IMR-90 (cell line): ENCODE results near the gene ABO. TPM values are rescaled to one million over a fixed set of nuclear protein-coding genes. Genes with fewer than 3 reads are reported as not detected.

ENCODE experiments used
- ATAC-seq: fragments of 200-7000 bp; cut with Tn5 transposase; 2 replicates; pipeline ENCODE4 v1.9.1; 2020; ENCODE audit warnings: low read depth, mild to moderate bottlenecking, moderate library complexity
- BruUV-seq: library from RNA; stranded (reverse); fragments of 400-500 nt; replicated peaks from 2 replicates; lab custom pipeline; 2021; lab: Mats Ljungman, UMichigan
- CTCF ChIA-PET: fragments of 300-600 bp; formaldehyde crosslinking; extraction: SDS; loops from one replicate; lab custom pipeline; 2021; ENCODE audit warnings: antibody characterized with exemption; lab: Yijun Ruan, JAX
- POLR2A ChIA-PET: fragments of 300-600 bp; sonication (Branson Sonifier 250); formaldehyde crosslinking; loops from one replicate; lab custom pipeline; 2022; ENCODE audit warnings: antibody characterized with exemption; ENCODE audit not compliant: unreplicated experiment; lab: Charles Lee
- DNase-seq: peaks from one replicate; pipeline ENCODE4 v3.0.0; 2013
- H2AFZ ChIP-seq: replicated peaks from 2 replicates; pipeline ENCODE3; 2013; ENCODE audit warnings: low read length, mild to moderate bottlenecking; ENCODE audit not compliant: poor library complexity
- H2AK5ac ChIP-seq: 2 replicates; pipeline ENCODE4 v1.6.1; 2013; ENCODE audit warnings: low read depth, low read length, inconsistent platforms
- H2AK9ac ChIP-seq: replicated peaks from 2 replicates; pipeline ENCODE3; 2013; ENCODE audit warnings: mild to moderate bottlenecking, low read depth, low read length, moderate library complexity; ENCODE audit not compliant: poor library complexity
- H2BK120ac ChIP-seq: 2 replicates; pipeline ENCODE4 v1.6.1; 2013; ENCODE audit warnings: low read depth, low read length, inconsistent platforms
- H2BK15ac ChIP-seq: 3 replicates; pipeline ENCODE4 v1.6.1; 2013; ENCODE audit warnings: low read depth, low read length, inconsistent platforms
- H2BK20ac ChIP-seq: 2 replicates; pipeline ENCODE4 v1.6.1; 2013; ENCODE audit warnings: low read depth, mild to moderate bottlenecking, inconsistent platforms, low read length, moderate library complexity
- H2BK5ac ChIP-seq: 2 replicates; pipeline ENCODE4 v1.6.1; 2013; ENCODE audit warnings: mild to moderate bottlenecking, low read depth, low read length, inconsistent platforms; ENCODE audit not compliant: poor library complexity, severe bottlenecking
- H3K14ac ChIP-seq: replicated peaks from 2 replicates; pipeline ENCODE4 v1.6.1; 2013; ENCODE audit warnings: low read depth, low read length, inconsistent platforms
- H3K18ac ChIP-seq: 2 replicates; pipeline ENCODE4 v1.6.1; 2013; ENCODE audit warnings: low read depth, low read length, control low read depth
- H3K23ac ChIP-seq: 2 replicates; pipeline ENCODE4 v1.6.1; 2013; ENCODE audit warnings: low read depth, low read length, inconsistent platforms
- H3K27ac ChIP-seq: 2 replicates; pipeline ENCODE4 v1.5.1; 2013; ENCODE audit warnings: mild to moderate bottlenecking, control low read depth, low read length; ENCODE audit not compliant: insufficient read depth
- H3K27me3 ChIP-seq: 2 replicates; pipeline ENCODE4 v1.6.1; 2013; ENCODE audit warnings: low read length; ENCODE audit not compliant: control insufficient read depth, insufficient read depth
- H3K36me3 ChIP-seq: 2 replicates; pipeline ENCODE4 v1.6.1; 2013; ENCODE audit warnings: low read length, mixed read lengths; ENCODE audit not compliant: control insufficient read depth, insufficient read depth
- H3K4ac ChIP-seq: 2 replicates; pipeline ENCODE4 v1.6.1; 2013; ENCODE audit warnings: low read depth, low read length, inconsistent platforms
- H3K4me1 ChIP-seq: 2 replicates; pipeline ENCODE4 v1.6.1; 2013; ENCODE audit warnings: low read length, mixed read lengths; ENCODE audit not compliant: control insufficient read depth, insufficient read depth
- H3K4me2 ChIP-seq: 2 replicates; pipeline ENCODE4 v1.6.1; 2013; ENCODE audit warnings: low read depth, mild to moderate bottlenecking, control low read depth, low read length, moderate library complexity
- H3K4me3 ChIP-seq: 2 replicates; pipeline ENCODE4 v1.5.1; 2013; ENCODE audit warnings: low read depth, mild to moderate bottlenecking, control low read depth, low read length, moderate library complexity; ENCODE audit not compliant: insufficient read depth
- H3K56ac ChIP-seq: 2 replicates; pipeline ENCODE4 v1.6.1; 2013; ENCODE audit warnings: low read length, inconsistent platforms; ENCODE audit not compliant: insufficient read depth; ENCODE audit errors: extremely low read depth
- H3K79me1 ChIP-seq, 2 experiments: 2 replicates each; pipeline ENCODE4 v1.6.1; 2013; ENCODE audit warnings: low read length in 2 of 2, inconsistent platforms in 1 of 2, low read depth in 1 of 2
- H3K9ac ChIP-seq: 2 replicates; pipeline ENCODE4 v1.6.1; 2013; ENCODE audit warnings: low read depth, low read length, control low read depth
- H3K9me1 ChIP-seq: 2 replicates; pipeline ENCODE4 v1.6.1; 2013; ENCODE audit warnings: low read length, inconsistent platforms; ENCODE audit not compliant: insufficient read depth
- H3K9me3 ChIP-seq: 2 replicates; pipeline ENCODE4 v1.6.1; 2013; ENCODE audit warnings: low read length; ENCODE audit not compliant: control insufficient read depth, insufficient read depth
- H4K20me1 ChIP-seq: 2 replicates; pipeline ENCODE4 v1.6.1; 2013; ENCODE audit warnings: low read length, inconsistent platforms; ENCODE audit not compliant: insufficient read depth
- H4K5ac ChIP-seq: 2 replicates; pipeline ENCODE4 v1.6.1; 2013; ENCODE audit warnings: mild to moderate bottlenecking, low read depth, low read length, control low read depth
- H4K8ac ChIP-seq, 2 experiments: 2 replicates each; pipeline ENCODE4 v1.6.1; 2013; ENCODE audit warnings: low read depth in 2 of 2, low read length in 2 of 2, control low read depth in 1 of 2, inconsistent platforms in 1 of 2
- H4K91ac ChIP-seq: 2 replicates; pipeline ENCODE4 v1.6.1; 2013; ENCODE audit warnings: low read depth, low read length, inconsistent platforms; ENCODE audit not compliant: insufficient read depth
- BHLHE40 ChIP-seq: fragments of 150-350 bp; IDR thresholded peaks from 2 replicates; pipeline ENCODE4 v1.6.1; 2016; ENCODE audit warnings: mild to moderate bottlenecking, low read depth, low read length
- CTCF ChIP-seq: conservative IDR thresholded peaks from 2 replicates; pipeline ENCODE4 v1.5.1; 2012; ENCODE audit warnings: mild to moderate bottlenecking, low read depth, low read length, improper control_type of control experiment
- ELK1 ChIP-seq: fragments of 150-350 bp; IDR thresholded peaks from 2 replicates; pipeline ENCODE4 v1.6.1; 2016; ENCODE audit warnings: low read depth, mild to moderate bottlenecking, low read length, moderate library complexity, borderline replicate concordance
- FOS ChIP-seq: fragments of 150-350 bp; IDR thresholded peaks from 2 replicates; pipeline ENCODE4 v1.6.1; 2016; ENCODE audit warnings: low read depth, low read length
- MAFK ChIP-seq: IDR thresholded peaks from 2 replicates; pipeline ENCODE4 v1.6.1; 2012; ENCODE audit warnings: low read depth, low read length, improper control_type of control experiment
- MAZ ChIP-seq: IDR thresholded peaks from 2 replicates; pipeline ENCODE4 v1.6.1; 2012; ENCODE audit warnings: low read depth, mild to moderate bottlenecking, low read length, improper control_type of control experiment, moderate library complexity, borderline replicate concordance
- MXI1 ChIP-seq: IDR thresholded peaks from 2 replicates; pipeline ENCODE4 v1.6.1; 2012; ENCODE audit warnings: low read depth, mild to moderate bottlenecking, low read length, moderate library complexity, borderline replicate concordance
- POLR2A ChIP-seq: IDR thresholded peaks from 2 replicates; pipeline ENCODE4 v1.6.1; 2012; ENCODE audit warnings: mild to moderate bottlenecking, low read depth, low read length
- RAD21 ChIP-seq: IDR thresholded peaks from 2 replicates; pipeline ENCODE4 v1.6.1; 2012; ENCODE audit warnings: low read length, improper control_type of control experiment
- RCOR1 ChIP-seq: IDR thresholded peaks from 2 replicates; pipeline ENCODE4 v1.6.1; 2012; ENCODE audit warnings: mild to moderate bottlenecking, low read length, improper control_type of control experiment; ENCODE audit not compliant: insufficient replicate concordance
- RFX5 ChIP-seq: IDR thresholded peaks from 2 replicates; pipeline ENCODE4 v1.8.0; 2012; ENCODE audit warnings: low read depth, mild to moderate bottlenecking, low read length, moderate library complexity
- WGBS, 2 experiments: methylation state at CpG; one replicate each; pipeline versions ENCODE4 v1.1.5 to v1.1.7; 2013; ENCODE audit warnings: missing lambda C conversion rate in 2 of 2; ENCODE audit not compliant: insufficient read length in 1 of 2; ENCODE audit errors: extremely low coverage in 2 of 2; 5-methylcytosine and 5-hydroxymethylcytosine counted together
- dilution Hi-C: fragments of 300-500 bp; cut with HindIII; formaldehyde crosslinking; loops from one replicate; pipeline ENCODE4 v1.14.3; 2018; ENCODE audit warnings: low sequenced_read_pairs; ENCODE audit not compliant: unreplicated experiment
- in situ Hi-C: fragments of 300-500 bp; cut with MboI; formaldehyde crosslinking; loops from 3 replicates; pipeline ENCODE4 v1.14.3; 2019; ENCODE audit warnings: low sequenced_read_pairs, inconsistent platforms, mixed read lengths
- intact Hi-C: fragments of 100-400 bp; cut with micrococcal nuclease; formaldehyde crosslinking; loops from 2 replicates; pipeline ENCODE4 v1.10.0; 2022
- polyA plus RNA-seq, 3 experiments: library from polyadenylated mRNA; depleted of rRNA; stranded (reverse); fragments of >200 nt; gene quantifications; 2 replicates each; pipeline ENCODE4 v1.2.3, GENCODE V29; 2012; ENCODE audit warnings: low replicate concordance in 1 of 3
- total RNA-seq: library from RNA; depleted of rRNA; stranded (reverse); fragments of >200 nt; gene quantifications from 2 replicates; pipeline ENCODE4 v1.2.3, GENCODE V29; 2012

ABO gene
- total and polyA plus RNA-seq, 2 of the 4 experiments (the other 2 are of a cell fraction) = not detected

GRCh38 chr9:133226219-133227171 lies 48.5 kb downstream of the ABO start (continued):
- TF ChIP-seq MXI1 = no peak

GRCh38 chr9:133225171-133226011 lies 49.6 kb downstream of the ABO start:
- intact Hi-C loops (no loop called here), in situ Hi-C loops (no loop called here), dilution Hi-C loops (no loop called here)
- DNase-seq = no peak
- Histone ChIP-seq H3K4me3 (no peak overlapping the region), H3K4me2 (no peak overlapping the region), H3K14ac (no peak overlapping the region), H3K79me1 (no peaks in the 10 kb centered on the region), H2AK5ac (no peak overlapping the region), H3K9me3 (no peaks in the 10 kb centered on the region), H2BK120ac (no peak overlapping the region), H3K9ac (no peak overlapping the region), H2AK9ac (no peak overlapping the region), H3K23ac (no peak overlapping the region), H2AFZ (no peak overlapping the region), H3K36me3 (no peaks in the 10 kb centered on the region), H2BK20ac (no peak overlapping the region), H3K4me1 (no peaks in the 10 kb centered on the region), H3K9me1 (no peaks in the 10 kb centered on the region), H4K8ac (no peak overlapping the region), H3K27me3 (peaks cover 11% of the 10 kb centered on the region), H3K27ac (no peak overlapping the region), H3K18ac (no peak overlapping the region), H2BK5ac (no peak overlapping the region), H4K20me1 (no peaks in the 10 kb centered on the region), H4K91ac (no peak overlapping the region), H3K4ac (no peak overlapping the region), H2BK15ac (no peak overlapping the region), H3K56ac (no peak overlapping the region), H4K5ac (no peak overlapping the region)
- TF ChIP-seq MAFK (no peak), CTCF (no peak), RFX5 (no peak), ELK1 (no peak), RAD21 (no peak), BHLHE40 (no peak), POLR2A (no peak), MXI1 (no peak), RCOR1 (no peak), FOS (no peak), MAZ (no peak)
- no peak for ATAC-seq
- CTCF ChIA-PET = interaction anchor here (0.9 kb wide), 1 partner anchor 13 kb away, joined by 3 read pairs; no protein-coding TSS in a partner anchor
- BruUV-seq = no TSS peak
- POLR2A ChIA-PET = no interaction called here
- 70% methylated on average over 21 of the region's 38 CpGs; no CpG with 5 or more reads in 1 of the 2 experiments for WGBS, 2 experiments
